Prostate gland (tissue), 2 donors: Measurements from ENCODE around the gene XXYLT1.

Experiments
- CTCF ChIP-seq, 4 experiments: fragments of 200-600 bp in 2 of 4; fragments of 450-650 bp in 2 of 4; sonication (generic) in 2 of 4; IDR thresholded peaks; 1 replicate in 3 of 4; 2 replicates in 1 of 4; pipeline ENCODE4 v1.5.1; 2016 to 2019; ENCODE audit warnings: antibody characterized with exemption in 4 of 4, mild to moderate bottlenecking in 2 of 4, moderate library complexity in 2 of 4
- POLR2AphosphoS5 ChIP-seq: sonication (generic); formaldehyde crosslinking; IDR thresholded peaks from one replicate; pipeline ENCODE4 v1.6.1; 2017; ENCODE audit warnings: antibody characterized with exemption

- no peak for TF ChIP-seq POLR2AphosphoS5
- TF ChIP-seq CTCF (IDR thresholded peaks at IDR 0.05), result no peak
Observed at GRCh38 chr3:195240939-195241338, 30.0 kb downstream of the XXYLT1 start.
